ENCODE data around the gene LMF1. TPM values are rescaled to one million over a fixed set of nuclear protein-coding genes. Genes with fewer than 3 reads are reported as not detected.
"Not testable (repeated sequence)": the region's sequence is repeated elsewhere in the genome, so short reads cannot be mapped to it uniquely, and the experiment has no call there.

The LMF1 gene
- total RNA-seq, 1 donor from 2014 or later: 10.2 TPM

GRCh38 chr16:822174-822908 lies 148.4 kb downstream of the LMF1 start:
- FAIRE-seq: no peak
- DNase-seq (ENCODE audit: low spot score in 2 of 2): no peak

- FAIRE-seq (no peak), DNase-seq (ENCODE audit: low spot score in 2 of 2) (no peak)
These were observed 149.0 kb downstream of the LMF1 start for GRCh38 chr16:821751-822150.

- FAIRE-seq (no peak), DNase-seq (ENCODE audit: low spot score in 2 of 2) (no peak)
These were observed 150.0 kb downstream of the LMF1 start for GRCh38 chr16:820748-821147.

GRCh38 chr16:820044-820408 lies 150.8 kb downstream of the LMF1 start:
- not testable (repeated sequence) for FAIRE-seq; DNase-seq (ENCODE audit: low spot score in 2 of 2)

GRCh38 chr16:819336-820043 lies 151.3 kb downstream of the LMF1 start:
- DNase-seq (ENCODE audit: low spot score in 2 of 2) (no peak), FAIRE-seq (no peak)

- FAIRE-seq: no peak
These were observed 152.2 kb downstream of the LMF1 start for GRCh38 chr16:818592-818991.

GRCh38 chr16:818132-818531 lies 152.7 kb downstream of the LMF1 start:
- FAIRE-seq (no peak), DNase-seq (ENCODE audit: low spot score in 2 of 2) (no peak)

More at GRCh38 chr16:818592-818991, 152.2 kb downstream of the LMF1 start:
- no peak for DNase-seq (ENCODE audit: low spot score in 2 of 2)

GRCh38 chr16:817001-817906 lies 153.5 kb downstream of the LMF1 start:
- DNase-seq (ENCODE audit: low spot score in 2 of 2) (no peak), FAIRE-seq (no peak)

GRCh38 chr16:815861-816260 lies 154.9 kb downstream of the LMF1 start:
- no peak for FAIRE-seq
- DNase-seq (ENCODE audit: low spot score in 2 of 2): no peak

GRCh38 chr16:814974-815373 lies 155.8 kb downstream of the LMF1 start:
- DNase-seq (ENCODE audit: low spot score in 2 of 2) (no peak), FAIRE-seq (no peak)

GRCh38 chr16:813916-814412 lies 156.8 kb downstream of the LMF1 start:
- DNase-seq (ENCODE audit: low spot score in 2 of 2) (no peak), FAIRE-seq (no peak)

GRCh38 chr16:813204-813915 lies 157.4 kb downstream of the LMF1 start:
- FAIRE-seq (no peak), DNase-seq (ENCODE audit: low spot score in 2 of 2) (peak; percentile 80 to 83)

- FAIRE-seq (no peak), DNase-seq (ENCODE audit: low spot score in 2 of 2) (no peak)
These were observed 162.7 kb downstream of the LMF1 start for GRCh38 chr16:808085-808386.

GRCh38 chr16:807347-808084 lies 163.3 kb downstream of the LMF1 start:
- peak; percentile 33 for FAIRE-seq
- peak; percentile 99 to 100 for DNase-seq (ENCODE audit: low spot score in 2 of 2)

GRCh38 chr16:805474-805873 lies 165.3 kb downstream of the LMF1 start:
- DNase-seq (ENCODE audit: low spot score in 2 of 2) (no peak), FAIRE-seq (no peak)

GRCh38 chr16:804193-805048 lies 166.4 kb downstream of the LMF1 start:
- FAIRE-seq (no peak), DNase-seq (ENCODE audit: low spot score in 2 of 2) (no peak)

GRCh38 chr16:803754-804080 lies 167.1 kb downstream of the LMF1 start:
- DNase-seq (ENCODE audit: low spot score in 2 of 2) (no peak), FAIRE-seq (no peak)

Data from frontal cortex (tissue), 4 donors.